Mammary epithelial cell (primary cell): ENCODE measurements around the gene DCLRE1B.

ENCODE experiments used
- EZH2 ChIP-seq: IDR thresholded peaks from 2 replicates; pipeline ENCODE4 v1.6.1; 2012; ENCODE audit warnings: low read length, inconsistent platforms, borderline replicate concordance
- TF ChIP-seq, protein P1 (sequence below), 2 donors: IDR thresholded peaks in 1 of 2; conservative IDR thresholded peaks in 1 of 2; 2 replicates each; pipeline ENCODE4 v1.5.1; 2011 to 2012; ENCODE audit warnings: inconsistent platforms in 2 of 2, low read length in 2 of 2, mild to moderate bottlenecking in 2 of 2, control low read depth in 1 of 2, low read depth in 1 of 2; ENCODE audit not compliant: insufficient read depth in 1 of 2; ENCODE audit errors: extremely low read depth in 1 of 2

- TF ChIP-seq, protein P1, sequence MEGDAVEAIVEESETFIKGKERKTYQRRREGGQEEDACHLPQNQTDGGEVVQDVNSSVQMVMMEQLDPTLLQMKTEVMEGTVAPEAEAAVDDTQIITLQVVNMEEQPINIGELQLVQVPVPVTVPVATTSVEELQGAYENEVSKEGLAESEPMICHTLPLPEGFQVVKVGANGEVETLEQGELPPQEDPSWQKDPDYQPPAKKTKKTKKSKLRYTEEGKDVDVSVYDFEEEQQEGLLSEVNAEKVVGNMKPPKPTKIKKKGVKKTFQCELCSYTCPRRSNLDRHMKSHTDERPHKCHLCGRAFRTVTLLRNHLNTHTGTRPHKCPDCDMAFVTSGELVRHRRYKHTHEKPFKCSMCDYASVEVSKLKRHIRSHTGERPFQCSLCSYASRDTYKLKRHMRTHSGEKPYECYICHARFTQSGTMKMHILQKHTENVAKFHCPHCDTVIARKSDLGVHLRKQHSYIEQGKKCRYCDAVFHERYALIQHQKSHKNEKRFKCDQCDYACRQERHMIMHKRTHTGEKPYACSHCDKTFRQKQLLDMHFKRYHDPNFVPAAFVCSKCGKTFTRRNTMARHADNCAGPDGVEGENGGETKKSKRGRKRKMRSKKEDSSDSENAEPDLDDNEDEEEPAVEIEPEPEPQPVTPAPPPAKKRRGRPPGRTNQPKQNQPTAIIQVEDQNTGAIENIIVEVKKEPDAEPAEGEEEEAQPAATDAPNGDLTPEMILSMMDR (conservative IDR thresholded peaks at IDR 0.05 in 1 of 2, IDR thresholded peaks at IDR 0.05 in 1 of 2; ENCODE audit: extremely low read depth in 1 of 2, insufficient read depth in 1 of 2, low read depth in 1 of 2, low read length in 2 of 2) = no peak
- no peak for TF ChIP-seq EZH2
These were observed 7.6 kb downstream of the DCLRE1B start for GRCh38 chr1:113912594-113913311.
